ENCODE results near the gene DCUN1D2.

DNA sequence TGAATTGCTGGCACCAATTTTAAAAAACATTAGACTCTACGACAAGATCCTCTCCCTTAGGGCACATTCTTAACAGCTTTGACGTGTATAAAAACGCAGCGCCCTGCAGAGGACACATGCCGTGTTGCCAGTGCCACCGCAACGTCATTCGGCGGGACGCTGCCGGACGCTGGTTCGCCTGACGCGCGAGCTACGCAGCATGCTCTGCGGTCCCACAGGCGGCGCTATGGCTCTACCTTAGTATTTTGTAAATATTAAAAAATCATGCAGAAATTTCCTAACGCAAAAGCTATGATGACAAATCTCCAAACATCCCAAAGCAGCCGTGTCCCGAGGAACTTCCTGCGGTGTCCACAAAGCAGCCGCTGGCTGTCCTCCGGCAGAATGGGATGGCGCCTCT lies 33.0 kb downstream of the DCUN1D2 start:
- TF ChIP-seq, protein P1, sequence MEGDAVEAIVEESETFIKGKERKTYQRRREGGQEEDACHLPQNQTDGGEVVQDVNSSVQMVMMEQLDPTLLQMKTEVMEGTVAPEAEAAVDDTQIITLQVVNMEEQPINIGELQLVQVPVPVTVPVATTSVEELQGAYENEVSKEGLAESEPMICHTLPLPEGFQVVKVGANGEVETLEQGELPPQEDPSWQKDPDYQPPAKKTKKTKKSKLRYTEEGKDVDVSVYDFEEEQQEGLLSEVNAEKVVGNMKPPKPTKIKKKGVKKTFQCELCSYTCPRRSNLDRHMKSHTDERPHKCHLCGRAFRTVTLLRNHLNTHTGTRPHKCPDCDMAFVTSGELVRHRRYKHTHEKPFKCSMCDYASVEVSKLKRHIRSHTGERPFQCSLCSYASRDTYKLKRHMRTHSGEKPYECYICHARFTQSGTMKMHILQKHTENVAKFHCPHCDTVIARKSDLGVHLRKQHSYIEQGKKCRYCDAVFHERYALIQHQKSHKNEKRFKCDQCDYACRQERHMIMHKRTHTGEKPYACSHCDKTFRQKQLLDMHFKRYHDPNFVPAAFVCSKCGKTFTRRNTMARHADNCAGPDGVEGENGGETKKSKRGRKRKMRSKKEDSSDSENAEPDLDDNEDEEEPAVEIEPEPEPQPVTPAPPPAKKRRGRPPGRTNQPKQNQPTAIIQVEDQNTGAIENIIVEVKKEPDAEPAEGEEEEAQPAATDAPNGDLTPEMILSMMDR (IDR thresholded peaks at IDR 0.05): no peak
- TF ChIP-seq POLR2A (IDR thresholded peaks at IDR 0.05): no peak

Measured in ovary (tissue), 3 donors.